Cardiac fibroblast (primary cell): ENCODE measurements around the gene TRAF3.
"Not testable (repeated sequence)": the region's sequence is repeated elsewhere in the genome, so short reads cannot be mapped to it uniquely, and the experiment has no call there.

Source experiments
- DNase-seq, 2 donors: peaks; one replicate each; pipeline versions ENCODE4 v3.0.0 to v3.0.0-alpha.2; 2010; ENCODE audit warnings: low read depth in 2 of 2
- H3K4me3 ChIP-seq, 2 donors: replicated peaks in 1 of 2; 1 replicate in 1 of 2; 2 replicates in 1 of 2; pipeline ENCODE4 v1.5.1; 2011; ENCODE audit warnings: low read depth in 2 of 2, low read length in 2 of 2, mild to moderate bottlenecking in 2 of 2, moderate library complexity in 1 of 2
- CTCF ChIP-seq: IDR thresholded peaks from one replicate; pipeline ENCODE4 v1.5.1; 2011; ENCODE audit warnings: low read depth, mild to moderate bottlenecking, low read length, inconsistent platforms

TRAF3 gene

GRCh38 chr14:102835959-102836358 is 58.7 kb downstream of the TRAF3 start:
- no peak overlapping the region for H3K4me3 ChIP-seq
- no peak for TF ChIP-seq CTCF
- DNase-seq, result no peak

DNA sequence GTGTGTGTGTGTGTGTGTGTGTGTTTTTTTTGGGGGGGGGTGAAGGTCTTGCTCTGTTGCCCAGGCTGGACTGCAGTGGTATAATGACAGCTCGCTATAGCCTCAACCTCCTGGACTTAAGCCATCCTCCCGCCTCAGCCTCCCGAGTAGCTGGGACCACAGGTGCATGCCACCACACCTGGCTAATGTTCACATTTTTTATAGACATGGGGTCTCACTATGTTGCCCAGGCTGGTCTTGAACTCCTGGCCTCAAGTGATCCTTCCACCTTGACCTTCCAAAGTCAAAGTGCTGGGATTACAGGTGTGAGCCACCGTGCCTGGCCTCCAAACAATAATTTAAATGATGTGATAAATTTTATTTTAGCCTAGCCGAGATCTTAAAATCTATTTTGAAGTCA is 59.9 kb downstream of the TRAF3 start:
- H3K4me3 ChIP-seq, DNase-seq: not testable (repeated sequence)

GRCh38 chr14:102838501-102838900 is 61.3 kb downstream of the TRAF3 start:
- no peak for DNase-seq
- no peak overlapping the region for H3K4me3 ChIP-seq
- no peak for TF ChIP-seq CTCF

DNA sequence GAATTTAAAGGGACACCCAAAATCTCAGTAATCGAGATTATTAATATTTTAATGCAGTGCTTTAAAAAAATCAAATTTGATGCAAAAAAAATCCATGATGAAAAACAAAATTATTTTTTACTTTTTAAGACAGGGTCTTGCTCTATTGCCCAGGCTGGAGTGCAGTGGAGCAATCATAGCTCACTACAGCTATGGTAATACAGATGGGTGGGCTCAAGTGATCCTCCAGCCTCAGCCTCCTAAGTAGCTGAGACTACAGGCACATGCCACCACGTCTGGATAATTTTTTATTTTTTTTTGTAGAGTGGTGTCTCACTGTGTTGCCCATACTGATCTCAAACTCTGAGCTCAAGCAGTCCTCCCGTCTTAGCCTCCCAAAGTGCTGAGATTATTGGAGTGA is 62.9 kb downstream of the TRAF3 start:
- TF ChIP-seq CTCF, result no peak
- H3K4me3 ChIP-seq, result no peak overlapping the region
- DNase-seq, result no peak

GRCh38 chr14:102840771-102841528 is 63.7 kb downstream of the TRAF3 start:
- DNase-seq, result no peak
- no peak for TF ChIP-seq CTCF
- no peak overlapping the region for H3K4me3 ChIP-seq

DNA sequence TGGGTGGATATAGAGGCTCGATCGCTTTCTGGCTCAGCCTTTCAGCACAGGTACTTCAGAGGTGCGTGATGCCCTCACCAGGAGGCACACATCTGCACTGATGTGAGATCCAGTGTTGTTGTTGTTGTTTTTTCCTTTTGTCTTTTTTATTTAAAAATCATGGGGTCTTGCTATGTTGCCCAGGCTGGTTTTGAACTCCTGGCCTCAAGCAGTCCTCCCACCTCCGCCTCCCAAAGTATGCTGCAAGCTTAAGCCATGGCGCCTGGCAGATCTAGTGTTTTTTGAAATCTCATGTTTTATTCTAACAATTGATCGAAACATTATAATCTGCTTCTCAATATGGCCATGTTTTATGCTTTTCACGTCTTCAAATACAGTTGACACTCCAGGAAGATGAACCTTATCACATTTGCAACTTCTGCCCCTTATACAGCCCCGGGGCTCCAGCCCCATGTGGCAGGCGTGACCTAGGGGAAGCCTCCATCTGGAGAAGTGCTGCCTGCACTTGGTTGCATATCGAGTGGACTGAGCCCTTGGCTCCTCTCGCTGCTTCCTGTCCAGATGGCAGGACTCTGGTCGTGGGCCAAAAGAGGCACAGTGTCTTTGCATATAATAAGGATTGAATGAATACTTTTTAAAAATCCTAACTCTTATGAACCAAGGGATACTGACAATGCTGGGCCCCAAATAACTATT is 71.7 kb downstream of the TRAF3 start:
- TF ChIP-seq CTCF, result no peak
- H3K4me3 ChIP-seq, result no peak overlapping the region
- peak in 1 of 2 donors; percentile 61 for DNase-seq

DNA sequence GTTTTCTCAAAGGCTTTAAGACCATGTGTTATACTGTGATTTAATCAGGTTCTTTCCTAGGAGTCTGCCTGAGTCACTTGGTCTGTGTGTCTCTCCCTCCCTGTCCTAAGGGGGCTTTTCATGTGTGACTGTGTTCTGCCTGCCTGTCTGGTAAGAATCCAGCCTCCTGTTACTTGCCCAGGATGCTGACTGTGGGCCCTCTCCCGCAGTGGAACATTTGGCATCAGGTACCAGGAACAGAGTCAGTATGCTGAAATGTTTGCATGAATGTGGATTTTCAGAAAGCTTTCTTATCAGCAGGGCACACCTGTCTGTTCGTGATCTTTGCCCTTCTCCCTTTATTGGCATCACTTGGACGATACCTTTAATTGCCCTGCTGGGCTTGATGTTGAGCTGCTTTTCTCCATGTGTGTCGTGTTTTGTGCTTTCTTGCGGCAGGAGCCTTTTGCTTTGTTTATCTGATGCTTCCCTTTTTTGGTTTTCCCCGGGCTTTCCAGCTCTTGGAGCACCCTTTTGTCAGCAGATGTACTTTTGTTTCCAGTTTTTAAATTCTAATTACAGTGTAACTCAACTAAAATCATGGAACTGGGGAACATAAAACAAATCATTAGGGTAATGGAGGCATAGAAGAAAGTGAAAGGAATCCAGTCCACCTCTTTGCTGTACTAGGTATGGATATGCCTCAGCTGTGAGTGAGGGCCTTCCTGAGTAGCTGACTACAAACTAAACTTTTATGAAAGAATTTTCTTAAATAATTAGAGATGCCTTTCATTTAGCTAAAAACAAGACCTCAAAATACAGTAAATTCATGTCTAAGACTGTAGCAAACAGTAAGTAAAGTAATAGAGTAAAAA is 72.5 kb downstream of the TRAF3 start:
- TF ChIP-seq CTCF, result no peak
- no peak overlapping the region for H3K4me3 ChIP-seq
- peak in 1 of 2 donors; percentile 64 for DNase-seq
